Mesenchymal stem cell (in vitro differentiated cells and primary cell): ENCODE measurements around the gene PRLH.

Experiments
- DNase-seq: peaks from one replicate; pipeline ENCODE4 v3.0.0-alpha.2; 2013
- H2AFZ ChIP-seq: one replicate; pipeline ENCODE4 v1.6.1; 2013; ENCODE audit warnings: low read depth, mild to moderate bottlenecking, control low read depth, inconsistent platforms, low read length, moderate library complexity
- H2AK5ac ChIP-seq: 2 replicates; pipeline ENCODE4 v1.6.1; 2013; ENCODE audit warnings: low read length, moderate library complexity, mild to moderate bottlenecking, inconsistent platforms; ENCODE audit not compliant: severe bottlenecking
- H2BK120ac ChIP-seq: one replicate; pipeline ENCODE4 v1.6.1; 2013; ENCODE audit warnings: low read depth, mild to moderate bottlenecking, inconsistent platforms, low read length, moderate library complexity
- H2BK12ac ChIP-seq, 2 experiments: one replicate each; pipeline ENCODE4 v1.6.1; 2013; ENCODE audit warnings: inconsistent platforms in 2 of 2, low read length in 2 of 2, mild to moderate bottlenecking in 2 of 2, moderate library complexity in 2 of 2, control low read depth in 1 of 2
- H2BK15ac ChIP-seq: one replicate; pipeline ENCODE4 v1.6.1; 2013; ENCODE audit warnings: mild to moderate bottlenecking, low read depth, inconsistent platforms; ENCODE audit not compliant: poor library complexity, severe bottlenecking
- H2BK5ac ChIP-seq: 2 replicates; pipeline ENCODE4 v1.6.1; 2013; ENCODE audit warnings: low read depth, mild to moderate bottlenecking, low read length, control low read depth, inconsistent platforms; ENCODE audit not compliant: poor library complexity, severe bottlenecking
- H3K14ac ChIP-seq, 2 experiments: one replicate each; pipeline ENCODE4 v1.6.1; 2013; ENCODE audit warnings: inconsistent platforms in 2 of 2, low read length in 2 of 2, control low read depth in 1 of 2, mild to moderate bottlenecking in 1 of 2, moderate library complexity in 1 of 2
- H3K18ac ChIP-seq, 2 experiments: one replicate each; pipeline ENCODE4 v1.6.1; 2013; ENCODE audit warnings: inconsistent platforms in 2 of 2, low read length in 2 of 2, control low read depth in 1 of 2, low read depth in 1 of 2, mild to moderate bottlenecking in 1 of 2
- H3K23ac ChIP-seq, 2 experiments: one replicate each; pipeline ENCODE4 v1.6.1; 2013; ENCODE audit warnings: inconsistent platforms in 2 of 2, low read length in 2 of 2, mild to moderate bottlenecking in 2 of 2, moderate library complexity in 2 of 2, control low read depth in 1 of 2
- H3K27ac ChIP-seq: 2 replicates; pipeline ENCODE4 v1.5.1; 2013; ENCODE audit warnings: mild to moderate bottlenecking, moderate library complexity, low read length, control low read depth, inconsistent platforms; ENCODE audit not compliant: poor library complexity, severe bottlenecking
- H3K27me3 ChIP-seq, 2 experiments: 2 replicates each; pipeline versions ENCODE4 v1.6.1 to v1.7.0; 2013; ENCODE audit warnings: low read length in 2 of 2, mild to moderate bottlenecking in 2 of 2, moderate library complexity in 2 of 2, control low read depth in 1 of 2, inconsistent platforms in 1 of 2; ENCODE audit not compliant: control insufficient read depth in 1 of 2, insufficient read depth in 1 of 2
- H3K36me3 ChIP-seq, 2 experiments: 2 replicates each; pipeline versions ENCODE4 v1.6.1 to v1.7.0; 2013; ENCODE audit warnings: low read length in 2 of 2, control low read depth in 1 of 2, inconsistent platforms in 1 of 2, low read depth in 1 of 2, mild to moderate bottlenecking in 1 of 2; ENCODE audit not compliant: insufficient read depth in 2 of 2, control insufficient read depth in 1 of 2
- H3K4ac ChIP-seq, 2 experiments: one replicate each; pipeline ENCODE4 v1.6.1; 2013; ENCODE audit warnings: inconsistent platforms in 2 of 2, low read length in 2 of 2, mild to moderate bottlenecking in 2 of 2, moderate library complexity in 2 of 2, control low read depth in 1 of 2, low read depth in 1 of 2
- H3K4me1 ChIP-seq: 2 replicates; pipeline ENCODE4 v1.6.1; 2013; ENCODE audit warnings: low read depth, low read length, control low read depth; ENCODE audit not compliant: control insufficient read depth, insufficient read depth
- H3K4me2 ChIP-seq: 2 replicates; pipeline ENCODE4 v1.6.1; 2013; ENCODE audit warnings: low read length, mild to moderate bottlenecking, inconsistent platforms; ENCODE audit not compliant: poor library complexity, severe bottlenecking
- H3K4me3 ChIP-seq, 2 experiments: 2 replicates each; pipeline versions ENCODE4 v1.5.1 to v1.7.0; 2013; ENCODE audit warnings: low read length in 2 of 2, mild to moderate bottlenecking in 2 of 2, control low read depth in 1 of 2, low read depth in 1 of 2; ENCODE audit not compliant: insufficient read depth in 1 of 2
- H3K79me1 ChIP-seq: replicated peaks from 2 replicates; pipeline ENCODE4 v1.6.1; 2013; ENCODE audit warnings: mild to moderate bottlenecking, control low read depth, low read length, inconsistent platforms; ENCODE audit not compliant: poor library complexity, severe bottlenecking
- H3K9ac ChIP-seq: 2 replicates; pipeline ENCODE4 v1.7.0; 2013; ENCODE audit warnings: mild to moderate bottlenecking, low read length, moderate library complexity
- H3K9me3 ChIP-seq: 2 replicates; pipeline ENCODE4 v1.7.0; 2013; ENCODE audit warnings: mild to moderate bottlenecking, low read length; ENCODE audit not compliant: control insufficient read depth
- H4K8ac ChIP-seq: one replicate; pipeline ENCODE4 v1.6.1; 2013; ENCODE audit warnings: inconsistent platforms, mild to moderate bottlenecking, low read length, moderate library complexity
- H4K91ac ChIP-seq: one replicate; pipeline ENCODE4 v1.6.1; 2013; ENCODE audit warnings: mild to moderate bottlenecking, low read length, inconsistent platforms
- WGBS: methylation state at CpG from one replicate; pipeline ENCODE4 v1.1.7; 2013; ENCODE audit warnings: mixed read lengths; 5-methylcytosine and 5-hydroxymethylcytosine counted together

Gene PRLH

GRCh38 chr2:237591141-237591881 is 24.9 kb downstream of the PRLH start:
- Histone ChIP-seq H3K14ac (no peak overlapping the region), H3K9me3 (no peaks in the 10 kb centered on the region), H2BK120ac (no peak overlapping the region), H3K23ac (peak overlapping the region in 1 of 2 experiments; percentile 17), H3K9ac (no peak overlapping the region), H3K27me3 (no peaks in the 10 kb centered on the region), H4K91ac (no peak overlapping the region), H2AK5ac (no peak overlapping the region), H2AFZ (no peak overlapping the region), H3K4me2 (no peak overlapping the region), H3K79me1 (no peaks in the 10 kb centered on the region), H2BK12ac (no peak overlapping the region), H3K36me3 (no peaks in the 10 kb centered on the region), H3K4me1 (peaks cover 31% of the 10 kb centered on the region), H2BK5ac (no peak overlapping the region), H4K8ac (no peak overlapping the region), H3K27ac (no peak overlapping the region), H3K4ac (no peak overlapping the region), H2BK15ac (no peak overlapping the region), H3K4me3 (no peak overlapping the region), H3K18ac (no peak overlapping the region)
- no peak for DNase-seq
- WGBS: 82% methylated on average over 16 of the region's 19 CpGs

GRCh38 chr2:237592425-237592980 is 26.1 kb downstream of the PRLH start:
- Histone ChIP-seq H2AK5ac (no peak overlapping the region), H2BK12ac (peak overlapping the region in 1 of 2 experiments; percentile 68), H3K18ac (no peak overlapping the region), H3K23ac (no peak overlapping the region), H3K9me3 (no peaks in the 10 kb centered on the region), H3K4me2 (no peak overlapping the region), H3K27me3 (no peaks in the 10 kb centered on the region), H4K8ac (no peak overlapping the region), H2BK120ac (no peak overlapping the region), H3K14ac (peak overlapping the region in 1 of 2 experiments; percentile 23), H3K27ac (no peak overlapping the region), H3K4me3 (no peak overlapping the region), H3K4me1 (peaks cover 31% of the 10 kb centered on the region), H3K36me3 (no peaks in the 10 kb centered on the region), H2AFZ (no peak overlapping the region), H3K9ac (no peak overlapping the region), H4K91ac (peak overlapping the region; percentile 5), H2BK5ac (no peak overlapping the region), H2BK15ac (no peak overlapping the region), H3K4ac (peak overlapping the region in 1 of 2 experiments; percentile 6), H3K79me1 (no peaks in the 10 kb centered on the region)
- WGBS: 93% methylated on average over 17 of the region's 18 CpGs
- DNase-seq: no peak

- H2BK15ac ChIP-seq: no peak overlapping the region
- no peak overlapping the region for H3K14ac ChIP-seq
- H3K9me3 ChIP-seq: no peaks in the 10 kb centered on the region
- H4K8ac ChIP-seq: peak overlapping the region; percentile 27
- DNase-seq: no peak
- H3K4me1 ChIP-seq: peaks cover 31% of the 10 kb centered on the region
- peak overlapping the region; percentile 59 to 75 for H2BK12ac ChIP-seq
- no peaks in the 10 kb centered on the region for H3K79me1 ChIP-seq
- H4K91ac ChIP-seq: peak overlapping the region; percentile 4
- H3K27ac ChIP-seq: no peak overlapping the region
- H3K4me2 ChIP-seq: no peak overlapping the region
- no peak overlapping the region for H2BK120ac ChIP-seq
- H3K27me3 ChIP-seq: no peaks in the 10 kb centered on the region
- no peak overlapping the region for H3K9ac ChIP-seq
- H3K18ac ChIP-seq: no peak overlapping the region
- H2AFZ ChIP-seq: no peak overlapping the region
- peak overlapping the region; percentile 71 for H2AK5ac ChIP-seq
- H3K4ac ChIP-seq: peak overlapping the region in 1 of 2 experiments; percentile 32
- H2BK5ac ChIP-seq: no peak overlapping the region
- WGBS: 92% methylated on average over 10 of the region's 10 CpGs
- no peak overlapping the region for H3K23ac ChIP-seq
- no peaks in the 10 kb centered on the region for H3K36me3 ChIP-seq
- H3K4me3 ChIP-seq: no peak overlapping the region
Observed at GRCh38 chr2:237593036-237593435, 26.7 kb downstream of the PRLH start.

- peak overlapping the region; percentile 42 to 69 for H2BK12ac ChIP-seq
- no peak overlapping the region for H2BK5ac ChIP-seq
- H3K27ac ChIP-seq: no peak overlapping the region
- peak overlapping the region; percentile 56 for H2AK5ac ChIP-seq
- H3K4me1 ChIP-seq: peaks cover 31% of the 10 kb centered on the region
- peak overlapping the region in 1 of 2 experiments; percentile 83 for H3K4ac ChIP-seq
- H2BK120ac ChIP-seq: peak overlapping the region; percentile 36
- H2BK15ac ChIP-seq: no peak overlapping the region
- H3K14ac ChIP-seq: peak overlapping the region in 1 of 2 experiments; percentile 37
- no peak for DNase-seq
- H3K9me3 ChIP-seq: no peaks in the 10 kb centered on the region
- H3K4me3 ChIP-seq: no peak overlapping the region
- peak overlapping the region; percentile 82 for H4K8ac ChIP-seq
- no peaks in the 10 kb centered on the region for H3K27me3 ChIP-seq
- H3K23ac ChIP-seq: no peak overlapping the region
- no peaks in the 10 kb centered on the region for H3K79me1 ChIP-seq
- H2AFZ ChIP-seq: no peak overlapping the region
- H3K4me2 ChIP-seq: no peak overlapping the region
- peak overlapping the region; percentile 5 for H4K91ac ChIP-seq
- no peak overlapping the region for H3K9ac ChIP-seq
- H3K36me3 ChIP-seq: no peaks in the 10 kb centered on the region
- 78% methylated on average over 17 of the region's 17 CpGs for WGBS
- peak overlapping the region; percentile 2 to 90 for H3K18ac ChIP-seq
Observed at GRCh38 chr2:237593596-237594320, 27.4 kb downstream of the PRLH start.
